Esophagus mucosa (tissue), 1 donor: ENCODE data around the gene KNSTRN. TPM values are rescaled to one million over a fixed set of nuclear protein-coding genes. Genes with fewer than 3 reads are reported as not detected.
A peak's percentile ranks its signal among the peaks of the same experiment; 100 is the strongest.

Experiments
- ATAC-seq: fragments of 200-7000 bp; cut with Tn5 transposase; one replicate; pipeline ENCODE4 v1.9.1; 2020
- total RNA-seq: library from RNA; stranded (reverse); gene quantifications from one replicate; pipeline ENCODE4 v1.2.4, GENCODE V29; 2023
- donor health status: DM: yes; HTN: yes; CAD: no.

The KNSTRN gene, protein sequence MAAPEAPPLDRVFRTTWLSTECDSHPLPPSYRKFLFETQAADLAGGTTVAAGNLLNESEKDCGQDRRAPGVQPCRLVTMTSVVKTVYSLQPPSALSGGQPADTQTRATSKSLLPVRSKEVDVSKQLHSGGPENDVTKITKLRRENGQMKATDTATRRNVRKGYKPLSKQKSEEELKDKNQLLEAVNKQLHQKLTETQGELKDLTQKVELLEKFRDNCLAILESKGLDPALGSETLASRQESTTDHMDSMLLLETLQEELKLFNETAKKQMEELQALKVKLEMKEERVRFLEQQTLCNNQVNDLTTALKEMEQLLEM
- 13.8 TPM for total RNA-seq

DNA sequence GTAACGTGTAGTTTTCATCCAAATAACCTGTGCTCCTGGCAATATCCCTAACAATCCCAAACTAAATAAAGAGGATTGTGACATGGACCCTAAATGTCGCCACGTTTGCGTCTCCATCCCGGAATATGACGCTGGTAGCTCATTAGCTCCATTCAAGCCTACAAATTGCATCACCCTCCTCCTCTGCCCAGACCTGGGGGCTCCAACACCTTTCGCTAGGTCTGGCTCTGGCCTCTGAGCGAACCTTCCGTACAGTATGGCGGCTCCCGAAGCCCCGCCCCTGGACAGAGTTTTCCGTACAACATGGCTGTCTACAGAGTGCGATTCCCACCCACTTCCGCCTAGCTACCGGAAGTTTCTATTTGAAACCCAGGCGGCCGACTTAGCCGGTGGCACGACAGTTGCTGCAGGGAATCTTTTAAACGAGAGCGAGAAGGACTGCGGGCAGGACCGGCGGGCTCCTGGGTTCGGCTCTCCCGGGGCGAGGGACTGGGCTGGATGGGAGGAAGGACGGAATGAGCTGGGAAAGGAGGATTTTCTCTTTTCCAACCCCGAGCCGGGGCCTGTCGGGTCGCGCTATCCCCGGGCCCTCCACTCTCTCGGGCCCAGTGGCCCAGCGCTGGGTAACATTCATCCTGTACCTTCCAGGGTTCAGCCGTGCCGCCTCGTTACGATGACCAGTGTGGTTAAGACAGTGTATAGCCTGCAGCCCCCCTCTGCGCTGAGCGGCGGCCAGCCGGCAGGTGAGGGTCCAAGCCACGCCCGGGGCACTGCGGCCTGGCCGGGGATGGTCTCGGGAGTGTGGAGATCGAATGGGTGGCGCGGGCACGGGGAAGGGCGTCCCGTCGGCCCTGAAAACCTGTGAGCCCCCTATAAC is at the start of gene KNSTRN:
Gene KNSTRN, plus strand, starts transcription at position 142 of the 877 bp plus-strand sequence. Its CDS starts 115 bp downstream, at position 257.
- peak; percentile 94 for ATAC-seq

DNA sequence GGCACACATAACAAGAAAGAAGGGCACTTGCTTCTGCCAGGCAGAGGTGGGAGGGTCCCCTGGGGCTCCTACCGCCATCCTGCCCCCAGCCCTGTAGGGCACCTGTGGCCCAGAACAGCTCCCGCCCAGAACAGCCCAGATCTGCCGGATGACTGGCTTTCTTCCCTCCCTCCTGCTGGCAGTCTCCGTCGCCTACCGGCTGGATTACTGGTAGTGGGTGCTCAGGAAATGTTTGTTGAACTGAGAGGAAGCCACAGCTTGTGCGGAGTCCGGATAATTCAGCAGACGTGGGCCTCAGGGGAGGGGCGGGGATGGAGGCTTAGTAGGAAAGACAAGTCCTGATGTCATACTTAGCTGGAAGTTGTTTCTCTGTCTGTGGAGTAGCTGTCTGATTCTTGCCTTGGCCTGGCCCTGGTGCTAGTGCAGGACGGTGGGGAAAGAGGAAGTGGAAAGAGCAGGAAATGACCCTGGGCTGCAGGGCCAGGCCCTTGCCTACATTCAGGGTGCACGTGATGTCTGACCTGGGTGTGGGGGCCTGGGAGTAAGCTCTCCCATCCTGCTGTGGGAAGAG is 48.5 kb upstream of the KNSTRN start:
- ATAC-seq: peak; percentile 38

DNA sequence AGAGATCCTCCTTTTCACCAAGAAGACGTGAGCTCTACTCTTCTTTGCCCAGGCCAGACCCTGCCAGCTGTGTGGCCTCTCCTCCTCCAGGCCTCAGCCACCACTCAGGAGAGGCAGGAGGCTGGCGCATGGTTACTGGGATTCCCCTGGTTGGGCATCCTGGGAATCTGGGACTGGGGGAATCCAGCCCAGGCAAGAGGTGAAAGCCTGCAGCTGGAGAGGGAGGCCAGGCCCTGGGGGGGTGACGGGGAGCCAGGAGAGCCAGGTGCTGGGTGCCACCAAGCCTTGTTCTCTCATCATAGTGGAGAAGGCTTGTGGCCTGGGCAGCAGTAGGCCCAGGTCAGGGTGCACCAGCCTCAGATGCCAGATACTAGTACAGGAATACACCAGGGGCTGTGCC is 48.0 kb upstream of the KNSTRN start:
- no peak for ATAC-seq

DNA sequence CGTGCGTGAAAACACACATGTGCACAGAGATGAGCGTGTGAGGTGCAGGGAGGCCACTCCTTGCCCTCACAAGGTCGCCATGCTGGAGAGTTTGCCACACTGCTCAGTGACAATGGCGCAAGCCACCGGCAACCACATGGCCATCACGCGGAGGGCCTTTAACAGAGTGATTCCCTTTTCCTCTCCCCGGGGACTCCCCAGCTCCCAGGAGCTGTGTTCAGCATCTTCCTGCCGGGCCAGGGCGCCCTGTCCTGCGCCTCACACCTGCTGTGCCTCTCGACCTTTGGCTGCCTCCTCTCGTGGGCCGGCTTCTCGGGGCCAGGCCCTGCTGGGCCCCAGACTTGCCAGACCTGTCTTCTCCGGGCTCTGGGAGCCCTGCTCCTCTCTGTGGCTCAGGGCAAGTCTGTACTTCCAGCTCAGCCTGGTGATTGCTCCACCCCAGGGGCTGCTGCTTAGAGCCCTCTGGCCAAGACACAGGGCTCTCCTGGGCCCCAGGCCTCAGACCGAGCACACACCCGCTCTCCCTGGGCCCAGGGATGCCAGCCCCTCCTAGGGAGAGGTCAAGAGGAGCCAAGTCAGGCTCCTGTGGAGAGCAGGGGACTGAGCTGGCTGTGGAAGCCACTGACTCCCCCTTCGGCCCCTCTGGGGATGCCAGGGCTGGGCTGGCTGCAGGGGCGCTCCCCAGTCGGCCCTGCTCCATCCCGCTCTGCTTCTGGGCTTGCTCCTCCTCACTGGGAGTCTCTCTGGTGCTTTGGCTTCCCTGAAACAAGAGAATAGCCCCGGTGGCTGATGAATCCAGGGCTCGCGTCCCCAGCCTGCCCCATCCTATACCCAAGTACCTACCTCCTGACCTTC is 47.4 kb upstream of the KNSTRN start:
- peak; percentile 68 for ATAC-seq

DNA sequence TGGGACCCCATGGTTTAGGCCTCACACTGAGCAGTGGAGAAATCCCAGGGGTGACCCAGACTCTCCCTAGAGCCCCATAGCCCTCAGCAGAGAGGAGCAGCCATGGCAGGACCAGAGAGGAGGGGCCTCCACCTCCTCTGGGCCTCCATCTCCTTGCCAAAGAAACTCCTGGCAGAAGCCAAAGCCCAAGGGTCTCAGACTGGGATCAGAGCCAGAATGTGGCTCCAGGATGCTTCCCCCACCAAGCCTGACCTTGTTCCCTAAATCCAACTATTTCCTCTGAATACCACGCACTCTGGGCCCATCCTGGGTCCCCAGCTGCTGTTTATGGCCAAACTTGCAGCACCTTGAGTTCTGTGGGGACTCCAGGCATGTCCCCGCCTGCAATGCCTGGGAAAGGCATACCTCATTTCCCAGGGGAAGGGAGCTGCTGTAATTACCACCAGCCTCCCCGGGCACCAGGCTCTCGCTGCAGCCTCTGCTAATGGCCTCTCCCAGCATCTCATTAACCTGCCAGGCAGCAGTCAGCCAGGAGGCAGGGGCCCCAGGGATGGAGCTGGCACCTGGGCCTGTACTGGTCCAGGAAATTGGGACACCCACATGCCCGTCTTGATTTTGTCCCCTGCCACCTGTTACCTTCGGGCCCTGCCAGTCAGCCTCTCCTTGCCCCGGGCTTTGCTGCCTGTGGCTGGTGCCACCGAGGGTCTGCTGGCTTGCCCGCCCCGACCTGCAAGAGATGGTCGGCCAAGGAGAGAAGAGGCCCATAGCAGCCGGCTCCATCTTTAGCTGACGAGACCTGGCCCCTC is 46.4 kb upstream of the KNSTRN start:
- no peak for ATAC-seq

DNA sequence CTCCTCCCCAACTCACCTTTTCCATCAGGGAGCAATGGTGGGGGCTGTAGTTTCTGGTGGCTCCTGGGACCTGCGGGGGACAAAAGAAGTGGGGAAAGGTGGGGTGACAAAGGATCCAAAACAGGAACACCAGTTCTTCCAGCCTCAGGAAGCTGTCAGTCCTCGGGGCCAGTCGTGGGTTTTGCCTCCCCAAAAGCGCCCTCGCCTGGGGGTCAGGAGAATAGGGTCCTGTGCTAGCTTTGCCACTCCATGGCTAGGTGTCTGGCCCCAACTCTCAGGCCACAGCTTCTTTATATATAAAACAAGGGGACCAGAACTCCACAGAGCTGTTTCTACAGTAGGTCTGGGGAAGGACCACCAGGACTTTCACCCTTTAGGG is 45.8 kb upstream of the KNSTRN start:
- ATAC-seq: no peak

DNA sequence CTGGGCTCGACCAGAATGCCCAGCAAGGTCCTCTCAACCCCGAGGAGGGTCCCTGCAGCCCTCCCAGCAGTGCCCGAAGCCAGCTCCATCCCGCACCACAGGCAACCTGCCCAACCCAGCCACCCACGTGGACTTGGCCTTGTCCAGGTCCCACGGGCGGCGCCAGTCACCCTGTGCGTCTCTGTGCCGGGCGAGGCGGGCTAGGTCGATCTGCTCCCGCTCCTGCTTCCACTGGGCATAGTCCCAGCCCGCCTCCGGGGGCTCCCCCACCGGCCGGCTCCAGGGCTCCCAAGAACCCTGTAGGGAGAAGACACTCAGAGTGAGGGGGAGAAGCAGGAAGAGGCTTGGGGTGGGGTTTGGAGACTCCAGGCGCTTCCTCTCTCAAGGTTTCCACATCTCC is 44.9 kb upstream of the KNSTRN start:
- no peak for ATAC-seq

DNA sequence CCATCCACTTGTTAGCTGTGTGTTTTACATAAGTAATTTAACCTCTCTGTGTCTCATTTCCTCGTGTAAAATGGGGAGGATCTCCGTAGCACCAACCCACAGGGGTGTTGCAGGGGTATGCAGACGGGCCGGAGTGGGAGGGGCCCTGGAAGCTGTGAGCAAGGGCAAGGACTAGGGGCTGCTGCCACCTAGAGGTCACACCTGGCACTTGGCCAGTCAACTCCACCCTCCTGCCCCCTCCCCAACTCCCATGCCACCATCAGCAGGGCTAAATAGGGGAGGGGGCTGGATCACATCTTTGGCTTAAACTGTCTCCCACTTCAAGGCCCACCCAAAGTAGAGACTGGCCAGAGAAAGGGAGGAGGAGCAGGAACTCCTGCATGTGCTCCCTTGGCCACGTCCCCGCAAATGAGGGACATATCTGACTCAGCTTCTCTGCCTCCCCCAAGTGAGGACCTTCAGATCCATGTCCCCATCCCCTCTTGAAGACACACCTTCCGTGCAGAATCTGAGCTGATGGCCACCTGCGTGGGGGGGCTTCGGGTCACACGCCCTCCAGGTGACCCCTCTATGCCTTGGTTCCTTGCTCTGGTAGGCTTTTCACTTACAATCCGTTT is 44.4 kb upstream of the KNSTRN start:
- ATAC-seq: no peak

DNA sequence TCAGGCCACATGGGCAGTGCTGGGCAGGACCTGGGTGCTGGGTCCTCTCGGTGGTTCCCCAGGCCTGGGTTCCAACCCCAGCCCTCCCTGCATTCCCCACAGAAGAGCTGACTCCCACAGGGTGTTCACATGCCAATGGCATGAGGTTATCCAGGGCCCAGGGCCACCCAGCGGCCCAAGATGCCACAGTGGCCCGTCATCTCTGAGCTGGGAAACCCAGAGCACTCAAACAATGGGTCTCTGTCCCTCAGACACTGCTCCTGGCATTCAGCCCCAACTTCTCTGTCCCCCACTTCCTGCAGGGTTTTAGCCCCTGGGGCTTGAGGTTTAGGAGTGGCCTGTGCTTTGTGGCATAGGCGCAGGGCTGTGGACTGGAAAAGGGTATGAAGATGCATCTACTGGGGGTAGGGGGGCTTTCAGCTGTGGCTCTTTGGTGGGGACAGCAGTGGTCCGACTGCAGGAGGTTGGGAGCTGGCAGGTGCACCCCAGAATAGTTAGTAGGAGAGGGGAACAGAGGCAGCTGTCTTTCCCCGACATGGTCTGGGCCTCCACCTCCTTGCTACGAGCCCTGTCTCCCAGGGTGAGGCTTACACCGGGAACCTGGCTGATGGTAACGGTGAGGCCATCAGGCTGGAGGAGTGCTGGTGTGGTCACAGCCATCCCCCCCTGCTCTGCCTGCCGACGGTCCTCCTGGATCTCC is 43.5 kb upstream of the KNSTRN start:
- peak; percentile 19 for ATAC-seq

DNA sequence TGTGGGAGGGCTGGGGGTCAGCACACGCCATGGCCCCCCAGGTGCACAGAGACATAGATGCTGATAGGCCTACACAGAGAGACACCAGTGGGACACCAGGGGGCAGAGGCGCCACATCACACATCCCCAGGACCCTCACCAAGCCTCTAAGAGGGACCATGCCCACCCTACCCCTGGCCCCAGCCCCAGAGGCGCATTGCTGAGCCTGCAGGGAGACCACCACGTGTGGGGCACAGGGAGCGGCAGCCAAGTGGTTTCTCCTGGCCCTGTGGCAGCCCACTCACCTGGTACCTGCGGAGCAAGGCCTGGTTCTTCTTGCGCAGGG is 42.9 kb upstream of the KNSTRN start:
- no peak for ATAC-seq

DNA sequence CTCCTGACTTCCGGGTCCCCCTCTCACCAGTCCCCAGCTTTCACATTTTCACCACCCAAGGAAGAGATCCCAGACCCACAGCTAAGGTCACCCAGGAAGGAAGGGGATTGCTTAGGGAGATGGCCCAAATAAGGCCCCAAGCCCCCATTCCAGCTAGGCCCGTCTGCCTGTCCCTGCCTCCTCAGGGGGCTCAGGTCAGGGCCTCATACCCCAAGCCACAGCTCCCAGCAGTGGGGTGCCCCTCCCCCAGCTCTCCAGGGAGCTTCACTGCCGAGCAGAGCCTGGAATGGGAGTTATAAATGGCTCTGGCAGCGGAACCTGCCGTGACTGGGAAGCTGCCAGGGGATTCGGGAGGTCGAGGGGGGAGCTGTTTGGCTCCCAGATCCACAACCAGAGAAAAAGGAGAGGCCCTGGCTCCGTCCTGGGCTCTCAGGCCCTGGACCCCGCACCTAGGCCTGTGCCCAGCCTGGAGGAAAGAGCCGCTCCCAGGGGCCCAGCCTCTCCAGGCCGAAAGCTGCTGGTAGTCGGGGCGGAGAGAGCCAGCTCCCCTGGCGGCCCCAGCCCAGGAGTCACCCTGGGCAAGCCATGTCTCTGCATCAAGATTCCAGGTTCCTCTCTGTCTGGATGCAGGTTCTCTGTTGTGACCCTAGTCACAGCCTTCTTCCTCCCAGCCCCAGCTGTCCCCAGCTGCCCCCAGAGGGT is 42.3 kb upstream of the KNSTRN start:
- ATAC-seq: no peak

DNA sequence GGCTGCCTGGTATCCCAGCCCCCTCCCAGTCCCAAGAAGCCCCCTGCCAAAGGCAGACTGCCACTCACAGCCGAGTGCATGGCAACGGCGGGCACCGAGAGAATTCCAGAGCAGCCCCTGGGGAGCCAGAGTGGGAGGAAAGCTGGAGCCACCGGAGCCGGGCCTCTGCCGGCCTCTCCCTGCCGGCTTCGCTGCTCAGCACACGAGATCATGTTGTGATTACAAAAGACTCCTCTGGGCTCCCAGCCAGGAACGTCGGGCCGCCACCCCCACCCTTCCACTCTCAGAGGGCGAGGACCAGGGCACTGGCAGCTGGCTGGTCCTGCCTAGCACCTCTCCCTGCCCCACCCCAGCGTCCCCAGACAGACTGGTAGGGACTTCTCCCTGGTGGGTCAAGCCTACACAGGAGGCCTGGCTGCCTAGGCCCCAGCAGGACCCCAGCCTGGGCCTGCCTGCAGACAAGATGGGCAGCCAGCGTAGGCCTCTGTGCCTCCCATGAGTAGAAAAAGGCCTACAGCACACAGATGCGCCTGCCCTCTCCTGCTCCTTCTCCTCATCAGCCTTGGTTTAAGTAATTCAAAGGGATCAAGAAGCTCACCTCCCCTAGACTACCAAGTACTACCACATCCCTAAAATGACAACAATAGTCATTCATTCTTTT is 41.7 kb upstream of the KNSTRN start, which contains the start of gene CCDC9B:
Gene CCDC9B, minus strand, starts transcription at position 200 of the 661 bp plus-strand sequence. Its CDS starts 120 bp downstream, at position 80.
- peak; percentile 66 for ATAC-seq

DNA sequence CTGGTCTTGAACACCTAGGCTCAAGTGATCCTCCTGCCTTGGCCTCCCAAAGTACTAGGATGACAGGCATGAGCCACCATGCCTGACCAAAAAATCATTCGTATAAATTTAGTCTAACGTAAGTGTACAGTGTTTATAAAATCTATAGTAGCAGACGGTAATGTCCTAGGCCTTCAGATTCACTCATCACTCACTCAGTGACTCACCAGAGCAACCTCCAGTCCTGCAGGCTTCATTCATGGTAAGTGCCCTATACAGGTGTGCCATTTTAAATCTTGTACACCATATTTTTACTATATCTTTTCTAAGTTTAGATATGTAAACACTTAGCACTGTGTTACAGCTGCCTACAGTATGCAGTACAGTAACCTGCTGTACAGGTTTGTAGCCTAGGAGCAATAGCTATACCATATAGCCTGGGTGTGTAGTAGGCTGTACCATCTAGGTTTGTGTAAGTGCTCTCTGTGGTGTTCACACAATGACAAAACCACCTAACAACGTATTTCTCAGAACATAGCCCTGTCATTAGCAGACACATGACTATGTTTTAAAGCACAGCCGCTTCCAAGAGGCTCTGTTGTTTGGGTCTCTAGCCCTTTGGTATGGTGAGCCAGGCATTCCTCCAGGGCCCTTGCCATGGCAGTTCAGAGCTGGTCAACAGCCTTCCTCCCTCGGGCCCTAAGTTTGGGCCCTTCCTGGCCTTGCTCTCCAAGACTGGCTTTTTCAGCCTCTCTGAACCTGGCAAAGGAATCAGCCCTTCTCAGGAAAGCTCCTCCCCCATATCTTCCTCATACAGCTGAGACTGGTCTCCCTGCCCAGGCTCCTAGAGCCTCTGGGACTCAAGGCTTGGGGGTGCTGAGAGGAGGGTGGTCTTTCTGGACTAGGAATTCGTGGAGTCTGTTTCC is 39.9 kb upstream of the KNSTRN start:
- ATAC-seq: peak; percentile 17

DNA sequence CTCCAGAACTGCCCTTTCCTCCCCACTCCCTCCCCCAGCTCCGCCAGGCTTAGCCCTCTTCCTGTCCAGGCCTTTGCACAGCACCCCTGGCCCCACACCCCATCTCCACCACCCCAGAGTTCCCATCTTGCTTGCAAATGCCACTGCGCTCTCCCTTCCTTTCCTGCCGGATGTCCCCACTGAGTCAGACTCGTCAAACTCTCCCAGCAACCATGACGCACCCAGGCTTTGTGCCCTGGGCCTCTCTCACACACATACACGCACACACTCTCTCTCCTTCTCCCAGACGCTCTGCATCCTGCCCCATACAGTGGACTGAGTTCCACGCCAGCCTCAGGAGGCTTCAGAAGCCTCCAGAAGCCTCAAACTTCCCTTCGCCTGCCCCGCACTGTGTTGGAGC is 39.0 kb upstream of the KNSTRN start:
- peak; percentile 50 for ATAC-seq

DNA sequence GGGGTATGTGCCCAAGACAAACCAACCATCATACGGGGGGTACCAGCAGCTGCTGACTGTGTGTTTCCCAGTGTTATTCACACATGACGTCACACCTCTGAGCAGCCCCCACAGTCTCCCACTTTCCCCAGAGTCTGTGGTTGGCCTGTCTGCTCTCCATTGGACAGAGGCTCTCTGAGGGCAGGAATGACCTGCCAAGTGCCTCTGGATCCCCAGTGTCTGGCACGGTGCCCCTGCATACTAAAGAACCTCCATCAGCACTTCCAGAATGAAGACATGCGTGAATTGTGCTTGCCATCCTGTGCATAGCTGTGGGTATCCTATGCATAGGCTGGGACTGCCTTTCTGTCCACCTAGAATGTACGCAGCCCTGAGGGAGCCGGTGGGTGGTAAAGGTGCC is 38.3 kb upstream of the KNSTRN start:
- no peak for ATAC-seq

DNA sequence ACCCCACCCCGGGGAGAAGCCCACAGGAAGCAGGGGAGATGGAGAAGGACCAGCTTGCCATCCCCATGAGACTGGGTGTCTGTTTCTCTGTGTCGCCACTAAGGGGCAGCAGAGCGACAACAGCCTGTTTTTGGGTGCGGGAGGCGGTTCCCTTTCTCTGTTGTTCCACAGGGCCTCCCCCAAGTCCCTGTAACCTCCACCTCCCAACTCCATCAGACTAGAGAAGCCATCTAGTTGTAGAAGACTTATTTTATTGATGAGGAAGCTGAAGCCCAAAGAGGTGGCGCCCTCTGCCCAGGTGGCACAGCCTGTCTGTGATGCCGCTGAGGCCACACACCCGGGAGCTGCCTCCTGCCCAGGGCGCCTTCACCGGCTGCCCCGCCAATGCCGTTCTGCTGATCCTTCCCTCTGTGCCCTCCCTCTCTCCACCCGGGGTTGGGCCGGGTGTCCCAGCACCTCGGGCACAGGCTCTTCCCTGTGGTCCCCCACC is 37.8 kb upstream of the KNSTRN start:
- ATAC-seq: peak; percentile 12

DNA sequence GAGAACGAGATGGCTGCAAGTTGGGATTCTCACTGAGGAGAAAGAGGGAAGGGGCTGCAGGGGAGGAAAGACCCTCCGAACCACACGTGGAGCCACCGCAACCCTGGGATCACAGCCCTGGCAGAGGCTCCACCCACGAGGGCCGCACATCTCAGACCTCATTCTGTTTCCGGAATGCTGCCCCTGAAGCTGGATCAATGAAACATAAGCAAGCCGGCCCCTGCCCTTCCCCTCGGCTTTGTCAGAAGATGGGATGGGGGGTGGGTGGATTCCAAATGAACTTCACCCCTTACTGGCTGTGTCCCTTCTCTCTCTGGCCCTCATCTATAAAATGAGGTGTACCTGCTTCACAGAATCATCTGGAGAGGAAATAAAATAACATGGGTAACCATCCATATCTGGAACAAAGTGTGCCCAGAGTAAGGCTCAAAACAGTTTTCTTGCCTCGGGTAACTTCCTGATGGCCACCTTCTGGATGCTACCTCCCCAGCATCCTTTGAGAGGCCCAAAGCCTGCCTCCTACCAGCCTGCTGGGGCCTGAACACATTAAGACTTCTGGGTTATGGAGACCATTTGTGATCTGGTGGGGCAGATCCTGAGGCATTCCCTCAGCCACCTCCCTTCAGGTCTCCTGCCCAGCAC is 37.2 kb upstream of the KNSTRN start:
- ATAC-seq: no peak
